Activated CD4-positive, alpha-beta T cell treated with anti-CD3 and anti-CD28 coated beads, Interleukin-2, amount 50 U/mL, for 24 hours (primary cell): ENCODE results near the gene ALAS1.
"Not testable (repeated sequence)": the region's sequence is repeated elsewhere in the genome, so short reads cannot be mapped to it uniquely, and the experiment has no call there.

ENCODE experiments used
- DNase-seq, 2 donors: peaks; one replicate each; pipeline ENCODE4 v3.0.0-alpha.2; 2020; ENCODE audit warnings: low read depth in 1 of 2, low spot score in 1 of 2

Gene ALAS1

GRCh38 chr3:52197842-52198625 lies at the start of gene ALAS1:
Gene ALAS1 (plus strand): TSS chr3:52198160. CDS start chr3:52199242, 1,082 bp downstream.
- DNase-seq = peak; percentile 90 to 93

GRCh38 chr3:52149021-52149420 lies 48.9 kb upstream of the ALAS1 start:
- no peak for DNase-seq

GRCh38 chr3:52149726-52150125 lies 48.2 kb upstream of the ALAS1 start:
- DNase-seq = no peak

- no peak for DNase-seq
These were observed 47.6 kb upstream of the ALAS1 start for GRCh38 chr3:52150357-52150756.

- no peak for DNase-seq
These were observed 47.1 kb upstream of the ALAS1 start for GRCh38 chr3:52150860-52151259.

GRCh38 chr3:52151991-52152390 lies 46.0 kb upstream of the ALAS1 start:
- DNase-seq = not testable (repeated sequence)

- DNase-seq = no peak
These were observed 44.4 kb upstream of the ALAS1 start for GRCh38 chr3:52153389-52154096.

GRCh38 chr3:52154135-52155094 lies 43.5 kb upstream of the ALAS1 start, which contains the start of gene POC1A:
Gene POC1A (minus strand): TSS chr3:52154423. CDS start chr3:52154372, 51 bp downstream.
- peak; percentile 74 to 87 for DNase-seq

- no peak for DNase-seq
These were observed 42.0 kb upstream of the ALAS1 start for GRCh38 chr3:52155912-52156311.

- no peak for DNase-seq
These were observed 38.5 kb upstream of the ALAS1 start for GRCh38 chr3:52159503-52159902.

- DNase-seq = no peak
These were observed 35.6 kb upstream of the ALAS1 start for GRCh38 chr3:52162250-52162872.

GRCh38 chr3:52167240-52167639 lies 30.7 kb upstream of the ALAS1 start:
- no peak for DNase-seq

- not testable (repeated sequence) for DNase-seq
These were observed 27.7 kb upstream of the ALAS1 start for GRCh38 chr3:52170217-52170616.

- no peak for DNase-seq
These were observed 26.3 kb upstream of the ALAS1 start for GRCh38 chr3:52171514-52172261.

GRCh38 chr3:52172262-52172757 lies 25.6 kb upstream of the ALAS1 start:
- DNase-seq = no peak

- no peak for DNase-seq
These were observed 24.9 kb upstream of the ALAS1 start for GRCh38 chr3:52173101-52173500.

GRCh38 chr3:52174896-52175295 lies 23.1 kb upstream of the ALAS1 start:
- no peak for DNase-seq

- DNase-seq = no peak
These were observed 22.4 kb upstream of the ALAS1 start for GRCh38 chr3:52175416-52176179.

- DNase-seq = no peak
These were observed 21.7 kb upstream of the ALAS1 start for GRCh38 chr3:52176180-52176752.
